NT2/D1 (cell line): ENCODE measurements around the gene MRPS11.

Experiments used
- DNase-seq: peaks from one replicate; pipeline ENCODE4 v3.0.0-alpha.2; 2011; ENCODE audit warnings: low read depth, low spot score
- H3K27me3 ChIP-seq: 2 replicates; pipeline ENCODE4 v1.6.0; 2011; ENCODE audit warnings: mild to moderate bottlenecking; ENCODE audit not compliant: insufficient read length, insufficient read depth
- H3K36me3 ChIP-seq: 2 replicates; pipeline ENCODE4 v1.6.1; 2011; ENCODE audit warnings: mild to moderate bottlenecking, low read length, mixed read lengths; ENCODE audit not compliant: insufficient read depth, insufficient read length
- H3K4me1 ChIP-seq: 2 replicates; pipeline ENCODE4 v1.5.1; 2011; ENCODE audit not compliant: insufficient read depth, insufficient read length
- H3K4me3 ChIP-seq: 2 replicates; pipeline ENCODE4 v1.5.1; 2011; ENCODE audit warnings: low read depth; ENCODE audit not compliant: insufficient read length
- H3K9ac ChIP-seq: 2 replicates; pipeline ENCODE4 v1.6.0; 2011; ENCODE audit warnings: low read depth; ENCODE audit not compliant: insufficient read length
- H3K9me3 ChIP-seq: 2 replicates; pipeline ENCODE4 v1.5.1; 2011; ENCODE audit warnings: mild to moderate bottlenecking, low read length; ENCODE audit not compliant: insufficient read depth
- SUZ12 ChIP-seq: IDR thresholded peaks from 2 replicates; pipeline ENCODE4 v1.6.1; 2011; ENCODE audit not compliant: insufficient read length, insufficient read depth; ENCODE audit errors: extremely low read depth
- YY1 ChIP-seq: IDR thresholded peaks from 2 replicates; pipeline ENCODE4 v1.6.1; 2011; ENCODE audit not compliant: insufficient read length, insufficient read depth
- ZNF274 ChIP-seq: IDR thresholded peaks from 2 replicates; pipeline ENCODE4 v1.6.1; 2011; ENCODE audit warnings: mild to moderate bottlenecking, low read depth, low read length

MRPS11 gene

GRCh38 chr15:88447741-88448140, 19.8 kb upstream of the MRPS11 start:
- Histone ChIP-seq H3K36me3 (no peaks in the 10 kb centered on the region), H3K4me1 (no peaks in the 10 kb centered on the region), H3K9ac (no peak overlapping the region), H3K27me3 (peaks cover 7% of the 10 kb centered on the region), H3K9me3 (peaks cover 21% of the 10 kb centered on the region), H3K4me3 (no peak overlapping the region)
- TF ChIP-seq YY1 (no peak), SUZ12 (no peak), ZNF274 (no peak)
- DNase-seq: no peak

- Histone ChIP-seq H3K36me3 (no peaks in the 10 kb centered on the region), H3K9ac (no peak overlapping the region), H3K27me3 (peaks cover 7% of the 10 kb centered on the region), H3K4me3 (no peak overlapping the region), H3K9me3 (peaks cover 8% of the 10 kb centered on the region), H3K4me1 (no peaks in the 10 kb centered on the region)
- DNase-seq: no peak
- TF ChIP-seq ZNF274: no peak
- no peak for TF ChIP-seq SUZ12
- TF ChIP-seq YY1: no peak
These were observed 18.5 kb upstream of the MRPS11 start for GRCh38 chr15:88448991-88449461.

- Histone ChIP-seq H3K36me3 (no peaks in the 10 kb centered on the region), H3K9ac (no peak overlapping the region), H3K4me1 (no peaks in the 10 kb centered on the region), H3K27me3 (peaks cover 7% of the 10 kb centered on the region), H3K9me3 (peaks cover 3% of the 10 kb centered on the region), H3K4me3 (no peak overlapping the region)
- no peak for DNase-seq
- TF ChIP-seq YY1 (no peak), SUZ12 (no peak), ZNF274 (no peak)
These were observed 17.9 kb upstream of the MRPS11 start for GRCh38 chr15:88449581-88449980.

GRCh38 chr15:88450125-88450798, 17.2 kb upstream of the MRPS11 start:
- Histone ChIP-seq H3K27me3 (peaks cover 7% of the 10 kb centered on the region), H3K4me1 (no peaks in the 10 kb centered on the region), H3K9ac (no peak overlapping the region), H3K4me3 (no peak overlapping the region), H3K9me3 (no peaks in the 10 kb centered on the region; the same call in 1 of the 2 replicates), H3K36me3 (no peaks in the 10 kb centered on the region)
- DNase-seq: peak; percentile 72
- no peak for TF ChIP-seq YY1
- no peak for TF ChIP-seq SUZ12
- no peak for TF ChIP-seq ZNF274

GRCh38 chr15:88453651-88454050, 13.9 kb upstream of the MRPS11 start:
- no peak overlapping the region for H3K9ac ChIP-seq
- peaks cover 26% of the 10 kb centered on the region for H3K36me3 ChIP-seq
- TF ChIP-seq YY1 (no peak), ZNF274 (no peak), SUZ12 (no peak)
- no peaks in the 10 kb centered on the region for H3K9me3 ChIP-seq
- DNase-seq: no peak
- H3K4me3 ChIP-seq: no peak overlapping the region
- no peaks in the 10 kb centered on the region for H3K4me1 ChIP-seq
- peaks cover 7% of the 10 kb centered on the region for H3K27me3 ChIP-seq

- DNase-seq: no peak
- H3K27me3 ChIP-seq: peaks cover 7% of the 10 kb centered on the region
- no peak for TF ChIP-seq YY1
- TF ChIP-seq ZNF274: no peak
- TF ChIP-seq SUZ12: no peak
- H3K4me3 ChIP-seq: no peak overlapping the region
- no peak overlapping the region for H3K9ac ChIP-seq
- H3K36me3 ChIP-seq: peaks cover 32% of the 10 kb centered on the region
- H3K4me1 ChIP-seq: no peaks in the 10 kb centered on the region
- no peaks in the 10 kb centered on the region for H3K9me3 ChIP-seq
These were observed 13.3 kb upstream of the MRPS11 start for GRCh38 chr15:88454236-88454635.

GRCh38 chr15:88454867-88455810, 12.4 kb upstream of the MRPS11 start:
- no peak overlapping the region for H3K9ac ChIP-seq
- DNase-seq: peak; percentile 72
- H3K9me3 ChIP-seq: no peaks in the 10 kb centered on the region
- H3K4me1 ChIP-seq: no peaks in the 10 kb centered on the region
- H3K4me3 ChIP-seq: no peak overlapping the region
- H3K36me3 ChIP-seq: peaks cover 41% of the 10 kb centered on the region
- no peaks in the 10 kb centered on the region for H3K27me3 ChIP-seq
- no peak for TF ChIP-seq ZNF274
- no peak for TF ChIP-seq SUZ12
- no peak for TF ChIP-seq YY1
